Measurements from ENCODE around the gene TMEFF1.

TMEFF1 gene

DNA sequence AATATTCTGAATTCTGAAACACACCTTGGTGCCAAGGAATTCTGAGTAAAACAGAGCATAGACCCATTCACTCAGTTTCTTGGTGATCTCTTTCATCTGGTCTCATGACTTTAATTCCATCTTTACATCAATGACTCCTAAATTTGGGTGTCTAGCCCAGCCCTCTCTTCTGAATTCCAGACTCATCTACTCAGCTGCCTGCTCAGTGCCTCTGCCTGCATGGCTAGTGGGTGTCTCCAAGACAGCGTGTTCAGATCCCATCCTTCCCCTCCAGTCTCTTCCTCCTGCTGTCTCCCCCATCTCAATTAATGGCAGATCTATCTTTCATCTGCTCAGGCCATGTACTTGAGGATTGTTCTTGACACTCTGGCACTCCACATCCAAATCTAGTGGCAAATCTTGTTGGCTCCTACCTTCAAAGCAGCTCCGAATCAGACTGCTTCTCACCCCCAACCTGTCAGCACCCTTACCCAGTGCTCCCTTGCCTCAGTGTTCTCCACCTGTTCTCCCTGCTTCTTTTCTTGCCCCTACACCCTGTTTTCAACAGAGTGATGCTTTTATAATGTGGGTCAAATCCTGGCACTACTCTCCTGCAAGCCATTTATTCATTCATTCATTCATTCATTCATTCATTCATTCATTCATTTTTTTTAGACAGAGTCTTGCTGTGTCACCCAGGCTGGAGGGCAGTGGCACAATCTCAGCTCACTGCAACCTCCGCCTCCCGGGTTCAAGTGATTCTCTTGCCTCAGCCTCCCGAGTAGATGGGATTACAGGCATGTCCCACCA, 110.3 kb downstream of the TMEFF1 start:
- no peaks in the 10 kb centered on the region for H3K36me3 ChIP-seq (ENCODE audit: low read length)

DNA sequence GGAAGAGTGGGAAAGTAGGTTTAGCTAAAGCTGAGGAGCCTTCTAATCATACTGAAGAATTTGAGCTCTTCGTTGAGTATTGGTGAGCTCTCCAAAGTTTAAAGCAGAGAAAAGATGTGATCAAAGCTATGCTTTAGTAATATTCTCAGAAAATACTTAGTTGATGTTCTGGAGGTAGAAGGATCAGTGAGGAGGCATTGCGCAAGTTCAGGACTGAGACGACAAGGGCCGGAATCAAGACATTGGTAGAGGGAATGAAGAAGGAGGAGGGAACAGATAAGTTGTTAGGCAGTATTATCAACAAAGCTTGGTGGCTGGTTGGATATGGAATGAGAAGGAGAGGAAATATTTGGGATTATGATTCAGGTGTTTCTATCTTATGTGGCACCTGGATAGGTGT, 112.0 kb downstream of the TMEFF1 start:
- Histone ChIP-seq H3K27ac (ENCODE audit: low read depth, low read length) (no peak overlapping the region), H3K9me3 (ENCODE audit: insufficient read depth, low read length) (no peaks in the 10 kb centered on the region), H3K4me3 (ENCODE audit: insufficient read depth, low read length, poor library complexity, severe bottlenecking) (no peak overlapping the region), H3K9me2 (replicated peaks; ENCODE audit: insufficient read depth, low read length) (no peaks in the 10 kb centered on the region), H4K20me1 (ENCODE audit: low read depth, low read length) (no peaks in the 10 kb centered on the region), H2AFZ (ENCODE audit: low read depth, low read length, severe bottlenecking) (no peak overlapping the region), H3F3A (ENCODE audit: insufficient read depth) (no peaks in the 10 kb centered on the region), H3K79me2 (ENCODE audit: insufficient read depth, low read length) (no peaks in the 10 kb centered on the region), H3K36me3 (ENCODE audit: low read length) (no peaks in the 10 kb centered on the region), H3K4me2 (ENCODE audit: low read depth, low read length, poor library complexity, severe bottlenecking) (no peak overlapping the region), H3K9ac (ENCODE audit: low read length) (no peak overlapping the region), H3K27me3 (ENCODE audit: low read length) (no peaks in the 10 kb centered on the region)
- TF ChIP-seq, protein P1, sequence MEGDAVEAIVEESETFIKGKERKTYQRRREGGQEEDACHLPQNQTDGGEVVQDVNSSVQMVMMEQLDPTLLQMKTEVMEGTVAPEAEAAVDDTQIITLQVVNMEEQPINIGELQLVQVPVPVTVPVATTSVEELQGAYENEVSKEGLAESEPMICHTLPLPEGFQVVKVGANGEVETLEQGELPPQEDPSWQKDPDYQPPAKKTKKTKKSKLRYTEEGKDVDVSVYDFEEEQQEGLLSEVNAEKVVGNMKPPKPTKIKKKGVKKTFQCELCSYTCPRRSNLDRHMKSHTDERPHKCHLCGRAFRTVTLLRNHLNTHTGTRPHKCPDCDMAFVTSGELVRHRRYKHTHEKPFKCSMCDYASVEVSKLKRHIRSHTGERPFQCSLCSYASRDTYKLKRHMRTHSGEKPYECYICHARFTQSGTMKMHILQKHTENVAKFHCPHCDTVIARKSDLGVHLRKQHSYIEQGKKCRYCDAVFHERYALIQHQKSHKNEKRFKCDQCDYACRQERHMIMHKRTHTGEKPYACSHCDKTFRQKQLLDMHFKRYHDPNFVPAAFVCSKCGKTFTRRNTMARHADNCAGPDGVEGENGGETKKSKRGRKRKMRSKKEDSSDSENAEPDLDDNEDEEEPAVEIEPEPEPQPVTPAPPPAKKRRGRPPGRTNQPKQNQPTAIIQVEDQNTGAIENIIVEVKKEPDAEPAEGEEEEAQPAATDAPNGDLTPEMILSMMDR (IDR thresholded peaks at IDR 0.05; ENCODE audit: insufficient read depth, low read length, poor library complexity, severe bottlenecking): no peak
- no peak for TF ChIP-seq EZH2phosphoT487 (conservative IDR thresholded peaks at IDR 0.05; ENCODE audit: low read length)

More for the DNA sequence above, 110.3 kb downstream of the TMEFF1 start:
- H3K4me3 ChIP-seq (ENCODE audit: insufficient read depth, low read length, poor library complexity, severe bottlenecking): no peak overlapping the region
- TF ChIP-seq, protein P1 (IDR thresholded peaks at IDR 0.05; ENCODE audit: insufficient read depth, low read length, poor library complexity, severe bottlenecking): no peak
- TF ChIP-seq EZH2phosphoT487 (conservative IDR thresholded peaks at IDR 0.05; ENCODE audit: low read length): no peak
- H3K9me3 ChIP-seq (ENCODE audit: insufficient read depth, low read length): no peaks in the 10 kb centered on the region
- H2AFZ ChIP-seq (ENCODE audit: low read depth, low read length, severe bottlenecking): no peak overlapping the region
- no peak overlapping the region for H3K9ac ChIP-seq (ENCODE audit: low read length)
- H3K79me2 ChIP-seq (ENCODE audit: insufficient read depth, low read length): no peaks in the 10 kb centered on the region
- no peaks in the 10 kb centered on the region for H3F3A ChIP-seq (ENCODE audit: insufficient read depth)
- H3K9me2 ChIP-seq (replicated peaks; ENCODE audit: insufficient read depth, low read length): no peaks in the 10 kb centered on the region
- H3K27ac ChIP-seq (ENCODE audit: low read depth, low read length): no peak overlapping the region
- H3K27me3 ChIP-seq (ENCODE audit: low read length): no peaks in the 10 kb centered on the region
- H4K20me1 ChIP-seq (ENCODE audit: low read depth, low read length): no peaks in the 10 kb centered on the region
- H3K4me2 ChIP-seq (ENCODE audit: low read depth, low read length, poor library complexity, severe bottlenecking): no peak overlapping the region

DNA sequence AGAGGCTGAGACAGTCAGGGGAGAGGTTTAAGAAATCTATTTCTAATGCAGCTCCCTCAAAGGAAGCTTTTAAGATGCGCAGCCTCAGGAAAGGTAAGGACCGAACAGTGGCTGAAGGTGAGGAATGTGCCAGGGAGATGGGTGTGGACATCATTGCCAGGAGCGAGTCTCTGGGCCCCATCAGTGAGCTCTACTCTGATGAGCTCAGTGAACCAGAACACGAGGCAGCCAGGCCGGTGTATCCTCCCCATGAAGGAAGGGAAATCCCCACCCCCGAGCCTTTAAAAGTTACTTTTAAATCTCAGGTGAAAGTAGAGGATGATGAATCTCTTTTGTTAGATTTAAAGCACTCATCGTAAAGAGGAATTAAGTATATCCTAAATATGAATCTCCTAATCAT, 113.1 kb downstream of the TMEFF1 start:
- H3K27me3 ChIP-seq (ENCODE audit: low read length): no peaks in the 10 kb centered on the region
- H3K9me2 ChIP-seq (replicated peaks; ENCODE audit: insufficient read depth, low read length): no peaks in the 10 kb centered on the region
- no peaks in the 10 kb centered on the region for H4K20me1 ChIP-seq (ENCODE audit: low read depth, low read length)
- no peak overlapping the region for H3K4me3 ChIP-seq (ENCODE audit: insufficient read depth, low read length, poor library complexity, severe bottlenecking)
- H3K79me2 ChIP-seq (ENCODE audit: insufficient read depth, low read length): no peaks in the 10 kb centered on the region
- H3K9me3 ChIP-seq (ENCODE audit: insufficient read depth, low read length): no peaks in the 10 kb centered on the region
- H3K4me2 ChIP-seq (ENCODE audit: low read depth, low read length, poor library complexity, severe bottlenecking): no peak overlapping the region
- H3K9ac ChIP-seq (ENCODE audit: low read length): no peak overlapping the region
- H3K36me3 ChIP-seq (ENCODE audit: low read length): no peaks in the 10 kb centered on the region
- no peak overlapping the region for H3K27ac ChIP-seq (ENCODE audit: low read depth, low read length)
- H2AFZ ChIP-seq (ENCODE audit: low read depth, low read length, severe bottlenecking): no peak overlapping the region
- H3F3A ChIP-seq (ENCODE audit: insufficient read depth): no peaks in the 10 kb centered on the region
- no peak for TF ChIP-seq EZH2phosphoT487 (conservative IDR thresholded peaks at IDR 0.05; ENCODE audit: low read length)
- TF ChIP-seq, protein P1 (IDR thresholded peaks at IDR 0.05; ENCODE audit: insufficient read depth, low read length, poor library complexity, severe bottlenecking): no peak

Data from SU-DHL-6 (cell line).